ENCODE results near the gene SCARB1.

DNA sequence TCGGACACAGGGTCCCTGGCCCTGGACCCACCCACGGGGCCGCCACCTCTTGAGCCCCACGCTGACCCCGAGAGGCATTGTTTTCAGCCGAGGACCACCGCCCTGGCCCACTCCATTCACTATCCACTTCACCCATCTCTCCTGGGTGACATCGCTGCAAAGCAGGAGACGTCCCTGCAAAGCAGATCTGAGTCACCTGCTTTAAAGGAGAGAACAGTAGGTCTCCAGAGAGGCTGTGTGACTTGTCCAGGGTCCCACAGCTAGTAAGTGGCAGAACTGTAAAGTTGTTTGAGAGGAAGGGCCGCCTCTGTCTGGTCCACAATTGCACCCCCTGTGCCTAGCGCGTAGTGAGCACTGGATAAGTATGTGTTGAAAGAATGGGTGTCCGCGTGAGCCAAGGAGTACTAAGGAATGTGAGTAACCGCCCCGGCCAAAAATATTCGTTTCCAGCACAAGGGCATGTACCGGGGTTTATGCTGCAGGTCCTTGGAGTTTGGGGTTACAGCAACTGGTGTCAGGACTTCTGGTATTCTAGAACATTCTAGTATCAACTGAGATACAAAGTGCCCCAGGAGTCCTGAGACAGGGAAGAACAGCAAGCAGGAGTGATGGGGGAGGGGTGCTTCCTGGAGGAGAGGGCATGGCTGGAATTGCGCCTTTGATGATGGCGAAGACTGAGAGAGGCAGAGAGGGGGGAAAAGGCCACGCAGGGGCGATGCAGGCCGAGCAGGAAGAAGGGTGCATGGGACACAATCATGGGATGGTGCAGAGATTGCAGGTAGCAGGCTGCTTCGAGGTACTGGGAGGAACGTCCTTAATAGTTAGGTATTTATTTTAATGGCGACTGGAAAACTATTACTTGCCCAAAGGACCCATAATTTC lies 91.1 kb downstream of the SCARB1 start:
- TF ChIP-seq TAF1 (IDR thresholded peaks at IDR 0.05; ENCODE audit: low read depth): no peak
- TF ChIP-seq EP300 (IDR thresholded peaks at IDR 0.05; ENCODE audit: borderline replicate concordance): no peak
- TF ChIP-seq RAD21 (IDR thresholded peaks at IDR 0.05; ENCODE audit: low read depth): no peak
- TF ChIP-seq YY1 (IDR thresholded peaks at IDR 0.05; ENCODE audit: low read depth): no peak
- TF ChIP-seq CREB1 (IDR thresholded peaks at IDR 0.05; ENCODE audit: low read depth): no peak
- no peak for TF ChIP-seq ZBTB7A (IDR thresholded peaks at IDR 0.05; ENCODE audit: low read depth)
- TF ChIP-seq, protein P1, sequence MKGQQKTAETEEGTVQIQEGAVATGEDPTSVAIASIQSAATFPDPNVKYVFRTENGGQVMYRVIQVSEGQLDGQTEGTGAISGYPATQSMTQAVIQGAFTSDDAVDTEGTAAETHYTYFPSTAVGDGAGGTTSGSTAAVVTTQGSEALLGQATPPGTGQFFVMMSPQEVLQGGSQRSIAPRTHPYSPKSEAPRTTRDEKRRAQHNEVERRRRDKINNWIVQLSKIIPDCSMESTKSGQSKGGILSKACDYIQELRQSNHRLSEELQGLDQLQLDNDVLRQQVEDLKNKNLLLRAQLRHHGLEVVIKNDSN (IDR thresholded peaks at IDR 0.05): no peak
- TF ChIP-seq, protein P2, sequence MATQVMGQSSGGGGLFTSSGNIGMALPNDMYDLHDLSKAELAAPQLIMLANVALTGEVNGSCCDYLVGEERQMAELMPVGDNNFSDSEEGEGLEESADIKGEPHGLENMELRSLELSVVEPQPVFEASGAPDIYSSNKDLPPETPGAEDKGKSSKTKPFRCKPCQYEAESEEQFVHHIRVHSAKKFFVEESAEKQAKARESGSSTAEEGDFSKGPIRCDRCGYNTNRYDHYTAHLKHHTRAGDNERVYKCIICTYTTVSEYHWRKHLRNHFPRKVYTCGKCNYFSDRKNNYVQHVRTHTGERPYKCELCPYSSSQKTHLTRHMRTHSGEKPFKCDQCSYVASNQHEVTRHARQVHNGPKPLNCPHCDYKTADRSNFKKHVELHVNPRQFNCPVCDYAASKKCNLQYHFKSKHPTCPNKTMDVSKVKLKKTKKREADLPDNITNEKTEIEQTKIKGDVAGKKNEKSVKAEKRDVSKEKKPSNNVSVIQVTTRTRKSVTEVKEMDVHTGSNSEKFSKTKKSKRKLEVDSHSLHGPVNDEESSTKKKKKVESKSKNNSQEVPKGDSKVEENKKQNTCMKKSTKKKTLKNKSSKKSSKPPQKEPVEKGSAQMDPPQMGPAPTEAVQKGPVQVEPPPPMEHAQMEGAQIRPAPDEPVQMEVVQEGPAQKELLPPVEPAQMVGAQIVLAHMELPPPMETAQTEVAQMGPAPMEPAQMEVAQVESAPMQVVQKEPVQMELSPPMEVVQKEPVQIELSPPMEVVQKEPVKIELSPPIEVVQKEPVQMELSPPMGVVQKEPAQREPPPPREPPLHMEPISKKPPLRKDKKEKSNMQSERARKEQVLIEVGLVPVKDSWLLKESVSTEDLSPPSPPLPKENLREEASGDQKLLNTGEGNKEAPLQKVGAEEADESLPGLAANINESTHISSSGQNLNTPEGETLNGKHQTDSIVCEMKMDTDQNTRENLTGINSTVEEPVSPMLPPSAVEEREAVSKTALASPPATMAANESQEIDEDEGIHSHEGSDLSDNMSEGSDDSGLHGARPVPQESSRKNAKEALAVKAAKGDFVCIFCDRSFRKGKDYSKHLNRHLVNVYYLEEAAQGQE (IDR thresholded peaks at IDR 0.05; ENCODE audit: low read depth): no peak

Measured in Ishikawa (cell line).